PC-3 (cell line): Measurements from ENCODE around the gene IGFLR1. TPM values are rescaled to one million over a fixed set of nuclear protein-coding genes. Genes with fewer than 3 reads are reported as not detected.

Experiments
- ATAC-seq: fragments of 200-7000 bp; cut with Tn5 transposase; 2 replicates; pipeline ENCODE4 v1.9.1; 2020; ENCODE audit warnings: mild to moderate bottlenecking, moderate library complexity
- BruUV-seq: library from RNA; stranded (reverse); fragments of 400-500 nt; replicated peaks from 2 replicates; lab custom pipeline; 2021; lab: Mats Ljungman, UMichigan
- CTCF ChIA-PET: fragments of 300-600 bp; sonication (Branson Sonifier 250); formaldehyde crosslinking; loops from one replicate; lab custom pipeline; 2022; ENCODE audit warnings: antibody characterized with exemption; lab: Charles Lee
- POLR2A ChIA-PET: fragments of 300-600 bp; sonication (Branson Sonifier 250); formaldehyde crosslinking; loops from one replicate; lab custom pipeline; 2022; ENCODE audit warnings: antibody characterized with exemption; ENCODE audit not compliant: unreplicated experiment; lab: Charles Lee
- DNase-seq: peaks from one replicate; pipeline ENCODE4 v3.0.0-alpha.2; 2015
- H2AFZ ChIP-seq: fragments of 300-600 bp; sonication (generic); 2 replicates; pipeline ENCODE4 v1.6.0; 2016; ENCODE audit warnings: antibody characterized with exemption, low read length
- H3F3A ChIP-seq: fragments of 300-600 bp; sonication (generic); one replicate; pipeline ENCODE4 v1.6.0; 2017; ENCODE audit warnings: antibody characterized with exemption, low read length, control low read depth, mild to moderate bottlenecking; ENCODE audit not compliant: unreplicated experiment
- H3K27ac ChIP-seq: fragments of 300-600 bp; sonication (generic); 2 replicates; pipeline ENCODE4 v1.5.1; 2016; ENCODE audit warnings: mild to moderate bottlenecking, low read length
- H3K27me3 ChIP-seq: fragments of 300-600 bp; sonication (generic); 2 replicates; pipeline ENCODE4 v1.6.1; 2016; ENCODE audit warnings: low read length, mixed read lengths
- H3K36me3 ChIP-seq: fragments of 300-600 bp; sonication (generic); 2 replicates; pipeline ENCODE4 v1.6.1; 2016; ENCODE audit warnings: low read depth, mixed run types, low read length, mixed read lengths
- H3K4me1 ChIP-seq: fragments of 300-600 bp; sonication (generic); 2 replicates; pipeline ENCODE4 v1.5.1; 2016; ENCODE audit warnings: low read length; ENCODE audit not compliant: insufficient read depth
- H3K4me2 ChIP-seq: fragments of 300-600 bp; sonication (generic); 2 replicates; pipeline ENCODE4 v1.6.0; 2016; ENCODE audit warnings: low read length
- H3K4me3 ChIP-seq: fragments of 300-600 bp; sonication (generic); 2 replicates; pipeline ENCODE4 v1.5.1; 2016; ENCODE audit warnings: mild to moderate bottlenecking, low read length, mixed read lengths
- H3K79me2 ChIP-seq: fragments of 300-600 bp; sonication (generic); 2 replicates; pipeline ENCODE4 v1.6.1; 2017; ENCODE audit warnings: low read length, mixed read lengths
- H3K9ac ChIP-seq: fragments of 300-600 bp; sonication (generic); 2 replicates; pipeline ENCODE4 v1.6.0; 2016; ENCODE audit warnings: mild to moderate bottlenecking, low read length
- H3K9me2 ChIP-seq: fragments of 300-600 bp; sonication (generic); replicated peaks from 2 replicates; pipeline ENCODE4 v1.6.1; 2016; ENCODE audit warnings: mixed run types, low read length, mixed read lengths
- H3K9me3 ChIP-seq: fragments of 300-600 bp; sonication (generic); 2 replicates; pipeline ENCODE4 v1.6.1; 2016; ENCODE audit warnings: low read length, mixed read lengths
- H4K20me1 ChIP-seq: fragments of 300-600 bp; sonication (generic); 2 replicates; pipeline ENCODE4 v1.6.1; 2016; ENCODE audit warnings: low read length, mixed read lengths
- CTCF ChIP-seq: fragments of 300-600 bp; sonication (generic); conservative IDR thresholded peaks from 2 replicates; pipeline ENCODE4 v1.5.1; 2017; ENCODE audit warnings: antibody characterized with exemption, low read depth, mild to moderate bottlenecking, low read length
- EZH2 ChIP-seq: fragments of 300-600 bp; sonication (generic); IDR thresholded peaks from one replicate; pipeline ENCODE4 v1.6.1; 2017; ENCODE audit warnings: antibody characterized with exemption, mild to moderate bottlenecking, low read length; ENCODE audit not compliant: unreplicated experiment
- EZH2phosphoT487 ChIP-seq: fragments of 300-600 bp; sonication (generic); IDR thresholded peaks from 2 replicates; pipeline ENCODE4 v1.6.1; 2018; ENCODE audit warnings: mild to moderate bottlenecking, antibody characterized with exemption, low read length, borderline replicate concordance
- intact Hi-C: fragments of 100-400 bp; cut with micrococcal nuclease; formaldehyde crosslinking; loops from 2 replicates; pipeline ENCODE4 v1.9.0; 2023
- total RNA-seq: library from RNA; depleted of rRNA; stranded (reverse); fragments of >200 nt; gene quantifications from 2 replicates; pipeline ENCODE4 v1.2.3, GENCODE V29; 2014

Gene IGFLR1
- total RNA-seq, 1 experiment from 2014 or later = 9.3 TPM

DNA sequence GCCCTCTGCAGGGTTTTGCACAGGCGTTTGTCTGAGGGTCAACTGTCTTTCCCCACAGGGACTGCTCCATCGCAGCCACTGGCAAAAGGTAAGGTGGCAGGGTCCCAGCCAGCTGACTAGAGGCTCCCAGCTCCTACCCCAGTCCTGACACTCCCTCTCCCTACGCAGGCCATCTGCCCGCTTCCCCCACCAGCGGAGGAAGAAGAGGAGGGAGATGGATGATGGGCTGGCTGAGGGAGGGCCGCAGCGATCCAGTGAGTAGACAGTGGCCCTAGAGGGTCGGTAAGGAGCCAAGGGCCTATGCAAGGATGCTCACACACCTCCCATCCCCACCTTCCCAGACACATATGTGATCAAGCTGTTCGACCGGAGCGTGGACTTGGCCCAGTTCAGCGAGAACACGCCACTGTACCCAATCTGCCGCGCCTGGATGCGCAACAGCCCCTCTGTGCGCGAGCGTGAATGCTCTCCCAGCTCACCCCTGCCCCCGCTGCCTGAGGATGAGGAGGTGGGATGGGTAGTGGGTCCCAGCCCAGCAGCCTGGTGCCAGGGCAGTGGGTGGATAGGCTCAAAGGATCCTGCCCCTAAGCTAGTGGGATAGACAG is 10.6 kb upstream of the IGFLR1 start:
- no peak overlapping the region for H3K9ac ChIP-seq
- intact Hi-C loops = no loop called here
- TF ChIP-seq CTCF = no peak

DNA sequence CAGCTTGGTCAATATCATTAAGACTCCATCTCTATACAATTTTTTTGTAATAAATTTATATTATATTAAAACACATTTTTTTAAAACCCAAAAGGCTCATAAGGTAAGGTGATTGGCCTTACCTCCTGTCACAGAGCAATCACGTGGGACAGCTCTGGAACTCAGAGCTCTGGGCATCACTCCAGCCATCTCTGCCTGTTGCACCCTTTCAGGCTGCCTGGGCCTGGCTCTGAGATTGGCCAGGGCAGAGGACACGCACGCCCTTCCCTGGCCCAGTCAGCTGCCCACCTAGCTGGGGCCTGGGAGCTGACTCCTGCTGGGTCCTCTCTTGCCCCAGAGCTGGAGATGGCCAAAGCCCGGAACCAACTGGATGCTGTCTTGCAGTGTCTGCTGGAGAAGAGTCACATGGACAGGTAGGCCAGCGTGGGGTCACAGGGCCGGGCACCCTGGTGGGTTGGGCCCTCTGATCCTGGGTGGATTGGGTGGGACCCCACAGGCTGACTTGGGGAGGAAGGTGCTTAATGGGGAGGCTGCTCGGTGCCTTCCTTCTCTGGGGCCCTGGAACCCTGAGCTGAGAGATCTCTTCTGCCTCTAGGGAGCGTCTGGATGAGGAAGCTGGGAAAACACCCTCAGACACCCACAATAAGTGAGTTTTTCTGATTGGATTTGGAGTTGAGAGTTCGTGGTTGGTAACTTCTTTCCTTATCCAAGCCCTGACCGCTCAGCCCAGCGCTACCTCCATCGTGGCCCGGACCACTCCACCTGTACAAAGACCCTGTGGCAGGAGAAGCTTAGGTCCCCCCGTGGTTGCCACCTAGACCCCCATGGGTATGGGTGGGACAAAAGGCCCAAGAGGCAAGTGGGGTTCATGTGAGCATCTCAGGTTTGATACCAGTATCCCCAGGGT is 9.8 kb upstream of the IGFLR1 start:
- H3K4me1 ChIP-seq = peaks cover 13% of the 10 kb centered on the region
- no peak overlapping the region for H3K4me2 ChIP-seq
- H3K9ac ChIP-seq = no peak overlapping the region
- H3K27ac ChIP-seq = no peak overlapping the region
- H4K20me1 ChIP-seq = no peaks in the 10 kb centered on the region
- no peaks in the 10 kb centered on the region for H3K36me3 ChIP-seq
- CTCF ChIA-PET = no interaction called here
- H3F3A ChIP-seq = peaks cover 2% of the 10 kb centered on the region
- H3K9me2 ChIP-seq = no peaks in the 10 kb centered on the region
- H3K27me3 ChIP-seq = no peaks in the 10 kb centered on the region
- POLR2A ChIA-PET = no interaction called here
- H2AFZ ChIP-seq = no peak overlapping the region
- no peak overlapping the region for H3K4me3 ChIP-seq
- no peaks in the 10 kb centered on the region for H3K9me3 ChIP-seq
- peaks cover 13% of the 10 kb centered on the region for H3K79me2 ChIP-seq
- no TSS peak for BruUV-seq
- TF ChIP-seq EZH2phosphoT487 (no peak), EZH2 (no peak), CTCF (no peak)
- DNase-seq = no peak
- no peak for ATAC-seq
- intact Hi-C loops = no loop called here

More for the DNA sequence above, 10.6 kb upstream of the IGFLR1 start:
- H3F3A ChIP-seq = peaks cover 3% of the 10 kb centered on the region
- H3K4me1 ChIP-seq = peaks cover 15% of the 10 kb centered on the region
- H3K4me3 ChIP-seq = no peak overlapping the region
- DNase-seq (no peak), ATAC-seq (no peak)
- H3K27ac ChIP-seq = no peak overlapping the region
- H3K9me2 ChIP-seq = no peaks in the 10 kb centered on the region
- peaks cover 13% of the 10 kb centered on the region for H3K79me2 ChIP-seq
- BruUV-seq = no TSS peak
- no peak overlapping the region for H2AFZ ChIP-seq
- H3K27me3 ChIP-seq = no peaks in the 10 kb centered on the region
- no peak overlapping the region for H3K4me2 ChIP-seq
- ChIA-PET POLR2A (no interaction called here), CTCF (no interaction called here)
- no peaks in the 10 kb centered on the region for H4K20me1 ChIP-seq
- H3K9me3 ChIP-seq = no peaks in the 10 kb centered on the region
- no peaks in the 10 kb centered on the region for H3K36me3 ChIP-seq

- no TSS peak for BruUV-seq
- DNase-seq = peak; percentile 6
- Histone ChIP-seq H3K79me2 (peaks cover 26% of the 10 kb centered on the region), H2AFZ (no peak overlapping the region), H3K4me1 (peaks cover 18% of the 10 kb centered on the region), H3K9me2 (no peaks in the 10 kb centered on the region), H3K27ac (no peak overlapping the region), H3K9ac (no peak overlapping the region), H3K36me3 (no peaks in the 10 kb centered on the region), H3K9me3 (no peaks in the 10 kb centered on the region), H3F3A (no peaks in the 10 kb centered on the region), H4K20me1 (no peaks in the 10 kb centered on the region), H3K27me3 (no peaks in the 10 kb centered on the region), H3K4me3 (no peak overlapping the region), H3K4me2 (peak overlapping the region; percentile 97; the same call in 1 of the 2 replicates)
- intact Hi-C loops = no loop called here
- no peak for ATAC-seq
- TF ChIP-seq EZH2phosphoT487 (no peak), EZH2 (no peak), CTCF (no peak)
- CTCF ChIA-PET = no interaction called here
- POLR2A ChIA-PET = no interaction called here
Observed at GRCh38 chr19:35750167-35750566, 7.9 kb upstream of the IGFLR1 start.
